AG10803 (cell line): ENCODE data around the gene DRD4.

Source experiments
- DNase-seq: peaks from one replicate; pipeline ENCODE4 v3.0.0; 2010; ENCODE audit warnings: low read depth
- H3K4me3 ChIP-seq: 2 replicates; pipeline ENCODE4 v1.5.1; 2011; ENCODE audit warnings: mild to moderate bottlenecking, low read length, control low read depth
- TF ChIP-seq, protein P1 (sequence below): conservative IDR thresholded peaks from 2 replicates; pipeline ENCODE4 v1.5.1; 2011; ENCODE audit warnings: mild to moderate bottlenecking, low read length, control low read depth, inconsistent platforms

DRD4 gene

DNA sequence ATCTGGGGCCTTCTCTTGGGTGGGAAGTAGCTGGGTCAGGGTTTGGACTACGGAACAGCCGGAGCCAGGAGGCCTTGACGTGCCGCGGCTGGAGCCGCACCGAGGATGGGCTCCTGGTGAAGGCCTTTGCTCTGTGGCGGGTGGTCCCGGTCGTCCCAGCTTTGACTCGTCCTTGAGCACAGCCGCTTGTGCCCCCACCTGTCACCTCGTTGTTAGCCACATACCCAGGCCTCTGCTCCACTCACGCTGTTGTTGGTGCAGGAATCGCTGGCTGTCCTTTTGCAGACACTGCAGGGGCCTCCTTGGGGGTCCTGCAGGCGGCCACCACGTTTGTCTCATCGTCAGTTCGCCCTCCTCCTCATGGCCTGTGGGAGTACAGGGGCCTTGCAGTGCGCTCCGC lies 43.7 kb upstream of the DRD4 start:
- no peak for DNase-seq
- TF ChIP-seq, protein P1, sequence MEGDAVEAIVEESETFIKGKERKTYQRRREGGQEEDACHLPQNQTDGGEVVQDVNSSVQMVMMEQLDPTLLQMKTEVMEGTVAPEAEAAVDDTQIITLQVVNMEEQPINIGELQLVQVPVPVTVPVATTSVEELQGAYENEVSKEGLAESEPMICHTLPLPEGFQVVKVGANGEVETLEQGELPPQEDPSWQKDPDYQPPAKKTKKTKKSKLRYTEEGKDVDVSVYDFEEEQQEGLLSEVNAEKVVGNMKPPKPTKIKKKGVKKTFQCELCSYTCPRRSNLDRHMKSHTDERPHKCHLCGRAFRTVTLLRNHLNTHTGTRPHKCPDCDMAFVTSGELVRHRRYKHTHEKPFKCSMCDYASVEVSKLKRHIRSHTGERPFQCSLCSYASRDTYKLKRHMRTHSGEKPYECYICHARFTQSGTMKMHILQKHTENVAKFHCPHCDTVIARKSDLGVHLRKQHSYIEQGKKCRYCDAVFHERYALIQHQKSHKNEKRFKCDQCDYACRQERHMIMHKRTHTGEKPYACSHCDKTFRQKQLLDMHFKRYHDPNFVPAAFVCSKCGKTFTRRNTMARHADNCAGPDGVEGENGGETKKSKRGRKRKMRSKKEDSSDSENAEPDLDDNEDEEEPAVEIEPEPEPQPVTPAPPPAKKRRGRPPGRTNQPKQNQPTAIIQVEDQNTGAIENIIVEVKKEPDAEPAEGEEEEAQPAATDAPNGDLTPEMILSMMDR, result no peak
- H3K4me3 ChIP-seq, result no peak overlapping the region

DNA sequence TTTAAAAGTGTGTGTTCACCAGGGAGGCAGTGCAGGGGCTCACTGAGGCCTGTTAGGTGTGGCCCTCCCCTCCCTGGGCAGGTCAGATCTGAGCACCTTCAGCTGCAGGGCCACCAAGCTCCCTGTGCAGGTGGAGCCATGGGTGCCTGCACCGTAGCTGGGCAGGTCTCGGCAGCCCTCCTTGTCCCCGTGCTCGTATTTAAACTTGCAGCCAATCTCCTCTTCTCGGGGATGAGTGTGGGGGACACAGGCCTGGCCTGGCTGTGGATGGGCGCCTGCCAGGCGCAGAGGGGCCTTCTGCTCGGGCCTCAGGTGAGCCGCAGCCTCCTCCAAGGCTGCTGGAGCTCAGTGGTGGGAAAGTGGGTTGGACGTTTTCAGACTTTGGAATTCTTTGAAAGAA lies 41.7 kb upstream of the DRD4 start:
- TF ChIP-seq, protein P1, result no peak
- H3K4me3 ChIP-seq, result no peak overlapping the region
- no peak for DNase-seq

DNA sequence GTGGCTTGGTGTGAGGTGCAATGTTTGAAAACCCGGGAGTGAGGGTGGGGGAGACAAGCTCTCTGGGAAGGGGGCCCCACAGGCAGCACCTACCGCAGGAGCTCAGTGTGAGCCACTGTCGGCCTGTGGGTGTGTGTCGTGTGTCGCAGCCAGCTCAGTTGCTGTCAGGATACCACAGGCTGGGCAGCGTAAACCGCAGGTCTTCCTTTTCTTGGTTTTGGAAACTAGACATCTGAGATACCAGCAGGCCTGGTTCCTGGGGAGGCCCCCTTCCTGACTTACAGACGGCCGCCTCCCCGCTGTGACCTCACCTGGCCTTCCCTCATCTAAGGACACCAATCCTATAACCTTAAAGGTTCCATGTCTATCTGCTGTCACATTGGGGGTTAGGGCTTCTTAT lies 40.7 kb upstream of the DRD4 start:
- no peak overlapping the region for H3K4me3 ChIP-seq
- DNase-seq, result no peak
- TF ChIP-seq, protein P1, result no peak

DNA sequence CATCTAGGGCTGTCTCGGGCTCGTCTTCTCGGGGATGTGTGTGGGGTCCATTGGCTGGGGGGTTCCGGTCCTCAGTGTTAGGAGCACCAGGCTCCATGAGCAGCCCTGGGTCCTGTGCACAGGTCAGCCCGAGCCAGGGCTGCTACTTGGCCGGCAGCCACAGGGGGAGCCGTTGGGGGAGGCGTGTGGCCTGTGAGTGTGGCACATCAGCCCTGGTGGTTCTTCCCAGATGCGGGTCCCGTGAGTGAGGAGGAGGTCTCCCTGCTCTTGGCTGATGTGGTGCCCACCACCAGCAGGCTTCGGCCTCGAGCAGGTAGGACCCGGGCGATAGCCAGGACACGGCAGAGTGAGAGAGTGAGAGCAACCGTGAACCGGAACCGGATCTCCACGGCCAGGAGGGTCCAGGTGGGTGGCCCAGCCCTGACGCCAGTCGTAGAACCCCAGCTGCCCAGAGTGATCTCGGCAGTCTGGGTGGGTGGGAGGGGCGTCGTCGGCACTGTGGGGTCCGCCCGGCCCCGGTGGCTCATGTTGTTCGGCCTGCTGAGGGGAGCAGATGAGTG lies 39.8 kb upstream of the DRD4 start:
- TF ChIP-seq, protein P1, result no peak
- no peak overlapping the region for H3K4me3 ChIP-seq
- DNase-seq, result no peak

- no peak overlapping the region for H3K4me3 ChIP-seq
- TF ChIP-seq, protein P1, result no peak
- no peak for DNase-seq
Observed at GRCh38 chr11:598005-598680, 38.9 kb upstream of the DRD4 start.

DNA sequence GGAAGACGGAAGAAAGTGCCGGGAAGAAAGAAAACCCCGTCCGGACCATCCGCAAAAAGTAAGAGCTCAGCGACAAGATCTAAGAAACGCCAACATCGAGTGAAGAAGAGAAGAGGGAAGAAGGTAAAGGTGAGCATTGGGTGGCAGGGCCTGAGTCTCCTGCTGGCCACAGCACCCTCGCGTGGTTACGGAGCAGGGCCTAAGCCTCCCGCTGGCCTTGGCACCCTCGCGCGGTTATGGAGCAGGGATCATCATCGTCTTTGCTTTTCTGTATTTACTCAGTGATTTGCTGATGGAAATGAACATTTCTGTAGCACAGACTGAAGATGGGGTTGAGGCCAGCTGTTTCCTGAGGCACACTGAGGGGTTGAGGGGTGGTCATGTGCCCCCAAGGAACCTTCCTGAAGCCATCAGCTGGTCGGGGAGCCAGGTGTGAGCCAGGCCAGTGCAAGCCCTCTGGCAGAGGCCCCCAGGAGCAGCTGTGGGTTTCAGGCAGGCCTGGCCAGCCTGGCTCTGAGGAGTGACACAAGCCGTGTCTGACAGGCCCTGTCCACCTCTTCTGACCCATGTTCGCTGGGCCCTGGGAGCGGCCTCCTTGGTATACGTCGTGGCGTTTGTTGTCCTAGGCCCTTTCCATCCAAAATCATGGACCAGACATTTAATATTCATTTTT lies 35.4 kb upstream of the DRD4 start:
- no peak for DNase-seq
- TF ChIP-seq, protein P1, result no peak

DNA sequence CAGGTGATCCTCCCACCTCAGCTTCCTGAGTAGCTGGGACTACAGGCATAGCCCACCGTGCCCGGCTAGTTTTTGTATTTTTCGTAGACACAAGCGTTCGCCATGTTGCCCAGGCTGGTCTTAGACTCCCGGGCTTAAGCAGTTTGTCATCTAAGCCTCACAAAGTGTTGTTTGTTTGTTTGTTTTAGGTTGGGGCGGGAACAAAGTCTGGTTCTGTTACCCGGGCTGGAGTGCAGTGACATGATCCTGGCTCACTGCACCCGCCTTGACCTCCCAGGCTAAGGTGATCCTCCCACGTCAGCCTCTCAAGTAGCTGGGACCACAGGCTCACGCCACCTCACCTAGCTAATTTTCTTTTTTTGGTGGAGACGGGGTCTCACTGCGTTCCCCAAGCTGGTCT lies 33.9 kb upstream of the DRD4 start:
- no peak overlapping the region for H3K4me3 ChIP-seq
- TF ChIP-seq, protein P1, result no peak
- no peak for DNase-seq

More for the DNA sequence above, 35.4 kb upstream of the DRD4 start:
- H3K4me3 ChIP-seq, result no peak overlapping the region
